ENCODE results near the gene PLXDC1. TPM values are rescaled to one million over a fixed set of nuclear protein-coding genes. Genes with fewer than 3 reads are reported as not detected.
A peak's percentile ranks its signal among the peaks of the same experiment; 100 is the strongest.

The PLXDC1 gene
- total RNA-seq, 1 donor: 2.9 TPM

GRCh38 chr17:39167476-39167875 lies 16.0 kb upstream of the PLXDC1 start:
- Histone ChIP-seq H3K79me2 (ENCODE audit: insufficient read depth, low read length) (no peaks in the 10 kb centered on the region), H3K4me3 (ENCODE audit: insufficient read depth, low read length) (no peak overlapping the region), H3K27ac (ENCODE audit: low read depth, low read length) (no peak overlapping the region), H2AFZ (ENCODE audit: low read length) (no peak overlapping the region), H3K27me3 (ENCODE audit: insufficient read depth, low read length) (peaks cover 24% of the 10 kb centered on the region), H3K4me1 (ENCODE audit: insufficient read depth, low read length) (peaks cover 3% of the 10 kb centered on the region), H3K4me2 (ENCODE audit: insufficient read depth, low read length) (no peak overlapping the region), H4K20me1 (ENCODE audit: insufficient read depth, low read length) (no peaks in the 10 kb centered on the region), H3K9me3 (ENCODE audit: low read depth, low read length) (no peaks in the 10 kb centered on the region), H3K36me3 (ENCODE audit: insufficient read depth, low read length) (no peaks in the 10 kb centered on the region)
- no peak for TF ChIP-seq CTCF (IDR thresholded peaks at IDR 0.05; ENCODE audit: extremely low read depth, low read depth, low read length)
- peak; percentile 35 for DNase-seq (ENCODE audit: insufficient read length, low spot score, missing footprints)

GRCh38 chr17:39166437-39167335 lies 15.2 kb upstream of the PLXDC1 start:
- peaks cover 24% of the 10 kb centered on the region for H3K27me3 ChIP-seq (ENCODE audit: insufficient read depth, low read length)
- no peak overlapping the region for H3K27ac ChIP-seq (ENCODE audit: low read depth, low read length)
- no peaks in the 10 kb centered on the region for H3K79me2 ChIP-seq (ENCODE audit: insufficient read depth, low read length)
- TF ChIP-seq CTCF (IDR thresholded peaks at IDR 0.05; ENCODE audit: extremely low read depth, low read depth, low read length): no peak
- no peaks in the 10 kb centered on the region for H4K20me1 ChIP-seq (ENCODE audit: insufficient read depth, low read length)
- no peaks in the 10 kb centered on the region for H3K9me3 ChIP-seq (ENCODE audit: low read depth, low read length)
- no peak overlapping the region for H3K4me3 ChIP-seq (ENCODE audit: insufficient read depth, low read length)
- H3K4me2 ChIP-seq (ENCODE audit: insufficient read depth, low read length): no peak overlapping the region
- H3K36me3 ChIP-seq (ENCODE audit: insufficient read depth, low read length): no peaks in the 10 kb centered on the region
- DNase-seq (ENCODE audit: insufficient read length, low spot score, missing footprints): peak; percentile 67
- H3K4me1 ChIP-seq (ENCODE audit: insufficient read depth, low read length): peaks cover 3% of the 10 kb centered on the region
- no peak overlapping the region for H2AFZ ChIP-seq (ENCODE audit: low read length)

- H3K27me3 ChIP-seq (ENCODE audit: insufficient read depth, low read length): peaks cover 24% of the 10 kb centered on the region
- H3K9me3 ChIP-seq (ENCODE audit: low read depth, low read length): no peaks in the 10 kb centered on the region
- H3K4me2 ChIP-seq (ENCODE audit: insufficient read depth, low read length): peak within 1 kb of the TSS; percentile 88
- peak within 1 kb of the TSS; percentile 95 for H2AFZ ChIP-seq (ENCODE audit: low read length)
- no peaks in the 10 kb centered on the region for H3K79me2 ChIP-seq (ENCODE audit: insufficient read depth, low read length)
- peak within 1 kb of the TSS; percentile 73 for H3K4me3 ChIP-seq (ENCODE audit: insufficient read depth, low read length)
- peaks cover 3% of the 10 kb centered on the region for H3K4me1 ChIP-seq (ENCODE audit: insufficient read depth, low read length)
- no peak for TF ChIP-seq CTCF (IDR thresholded peaks at IDR 0.05; ENCODE audit: extremely low read depth, low read depth, low read length)
- peak; percentile 37 for DNase-seq (ENCODE audit: insufficient read length, low spot score, missing footprints)
- H3K27ac ChIP-seq (ENCODE audit: low read depth, low read length): no peak within 1 kb of the TSS
- no peaks in the 10 kb centered on the region for H4K20me1 ChIP-seq (ENCODE audit: insufficient read depth, low read length)
- no peaks in the 10 kb centered on the region for H3K36me3 ChIP-seq (ENCODE audit: insufficient read depth, low read length)
These were observed 14.5 kb upstream of the PLXDC1 start, which contains the start of gene ARL5C for GRCh38 chr17:39165841-39166349. Gene ARL5C (minus strand): TSS chr17:39166161. CDS start chr17:39165760, 401 bp downstream.

GRCh38 chr17:39165178-39165840 lies 13.9 kb upstream of the PLXDC1 start:
- no peak for TF ChIP-seq CTCF (IDR thresholded peaks at IDR 0.05; ENCODE audit: extremely low read depth, low read depth, low read length)
- Histone ChIP-seq H3K36me3 (ENCODE audit: insufficient read depth, low read length) (no peaks in the 10 kb centered on the region), H3K4me1 (ENCODE audit: insufficient read depth, low read length) (peaks cover 3% of the 10 kb centered on the region), H4K20me1 (ENCODE audit: insufficient read depth, low read length) (no peaks in the 10 kb centered on the region), H3K79me2 (ENCODE audit: insufficient read depth, low read length) (no peaks in the 10 kb centered on the region), H3K9me3 (ENCODE audit: low read depth, low read length) (no peaks in the 10 kb centered on the region), H2AFZ (ENCODE audit: low read length) (peak overlapping the region; percentile 95), H3K4me3 (ENCODE audit: insufficient read depth, low read length) (peak overlapping the region; percentile 73), H3K27me3 (ENCODE audit: insufficient read depth, low read length) (peaks cover 24% of the 10 kb centered on the region), H3K4me2 (ENCODE audit: insufficient read depth, low read length) (peak overlapping the region; percentile 88), H3K27ac (ENCODE audit: low read depth, low read length) (no peak overlapping the region)
- DNase-seq (ENCODE audit: insufficient read length, low spot score, missing footprints): peak; percentile 75

Data from osteoblast (primary cell).